NK-92 (cell line): ENCODE results near the gene EDEM2.
"Not testable (repeated sequence)": the region's sequence is repeated elsewhere in the genome, so short reads cannot be mapped to it uniquely, and the experiment has no call there.

Source experiments
- DNase-seq: peaks from one replicate; lab custom pipeline; 2025; ENCODE audit not compliant: unreplicated experiment; lab: John Stamatoyannopoulos, UW

EDEM2 gene

DNA sequence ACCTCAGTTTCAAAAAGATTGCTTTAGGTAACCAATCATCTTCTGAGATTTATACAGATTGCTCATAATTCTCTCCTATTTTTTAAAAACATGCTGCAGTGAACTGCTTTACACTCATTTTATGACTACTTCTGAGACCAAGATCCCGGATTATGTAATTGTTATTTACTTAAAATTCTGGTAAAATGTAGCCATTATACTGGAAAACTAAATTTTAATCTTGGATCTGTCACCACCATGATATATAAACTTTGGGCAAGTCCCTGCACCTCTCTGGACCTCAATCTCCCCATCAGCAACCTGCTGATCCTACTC lies 24.3 kb upstream of the EDEM2 start:
- DNase-seq = no peak

GRCh38 chr20:35168701-35169409 lies 21.7 kb upstream of the EDEM2 start:
- DNase-seq = not testable (repeated sequence)

GRCh38 chr20:35167787-35168186 lies 20.7 kb upstream of the EDEM2 start:
- DNase-seq = no peak

- no peak for DNase-seq
Measured at GRCh38 chr20:35166242-35166830, 19.2 kb upstream of the EDEM2 start.

GRCh38 chr20:35165221-35166185 lies 18.4 kb upstream of the EDEM2 start:
- no peak for DNase-seq

DNA sequence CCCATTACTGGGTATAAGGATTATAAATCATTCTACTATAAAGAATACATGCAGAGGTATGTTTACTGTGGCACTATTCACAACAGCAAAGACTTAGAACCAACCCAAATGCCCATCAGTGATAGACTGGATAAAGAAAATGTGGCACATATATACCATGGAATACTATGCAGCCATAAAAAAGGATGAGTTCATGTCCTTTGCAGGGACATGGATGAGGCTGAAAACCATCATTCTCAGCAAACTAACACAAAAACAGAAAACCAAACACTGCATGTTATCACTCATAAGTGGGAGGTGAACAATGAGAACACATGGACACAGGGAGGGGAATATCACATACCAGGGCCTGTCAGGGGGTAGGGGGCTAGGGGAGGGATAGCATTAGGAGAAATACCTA lies 17.4 kb upstream of the EDEM2 start:
- not testable (repeated sequence) for DNase-seq

- DNase-seq = not testable (repeated sequence)
Measured at GRCh38 chr20:35160341-35160740, 13.2 kb upstream of the EDEM2 start.

DNA sequence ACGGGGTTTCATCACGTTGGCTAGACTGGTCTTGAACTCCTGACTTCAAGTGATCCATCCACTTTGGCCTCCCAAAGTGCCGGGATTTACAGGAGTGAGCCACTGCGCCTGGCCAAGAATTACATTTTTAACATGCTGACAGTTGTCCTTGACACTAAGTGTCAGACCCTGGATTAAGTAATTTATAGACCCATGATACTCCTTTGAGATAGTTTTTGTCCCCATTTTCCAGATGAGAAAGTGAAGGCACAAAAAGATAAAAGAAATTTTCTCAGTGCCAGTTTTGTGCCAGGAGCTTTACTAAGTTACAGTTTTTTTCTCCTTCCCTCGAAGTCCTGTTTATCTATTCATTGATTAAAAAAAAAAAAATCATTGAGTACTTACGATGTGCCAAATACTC lies 9.8 kb upstream of the EDEM2 start:
- DNase-seq = no peak

DNA sequence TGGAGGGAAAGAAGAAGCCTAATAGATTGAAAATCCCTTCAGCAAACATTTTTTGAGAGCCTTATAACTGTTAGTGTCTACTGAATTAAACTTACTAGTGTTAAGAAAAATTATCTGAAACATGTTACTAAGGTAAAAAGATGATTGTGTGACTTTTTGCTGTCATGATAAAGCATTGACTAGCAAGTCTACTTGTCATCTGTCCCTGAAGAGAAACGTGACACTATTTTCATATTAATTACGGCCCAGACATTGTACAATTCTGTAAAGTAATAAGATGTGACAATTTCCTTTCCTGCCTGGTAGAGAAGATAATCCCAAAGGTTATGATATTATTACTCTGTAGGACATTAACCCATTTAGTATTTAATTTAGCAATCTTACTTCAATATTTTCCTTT lies 8.8 kb upstream of the EDEM2 start:
- DNase-seq = no peak

DNA sequence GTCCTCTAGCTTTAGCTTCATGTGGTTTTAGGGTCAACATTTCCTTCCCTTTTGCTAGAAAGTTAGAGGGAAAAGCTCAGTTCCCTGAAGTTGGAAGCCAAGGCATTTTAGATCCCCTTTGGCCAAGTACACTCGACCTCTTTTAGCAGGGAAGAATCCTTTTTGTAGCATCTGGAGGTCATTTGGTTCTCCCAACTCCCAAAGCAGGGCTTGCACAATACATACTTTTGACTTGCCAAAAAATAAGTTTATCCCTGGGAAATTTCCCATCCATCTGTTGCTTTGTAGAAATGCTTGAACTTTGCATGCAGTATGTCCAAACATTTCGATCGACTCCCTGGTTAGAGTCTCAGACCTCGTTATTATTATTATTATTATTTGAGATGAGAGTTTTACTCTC lies 4.6 kb upstream of the EDEM2 start:
- DNase-seq = no peak

DNA sequence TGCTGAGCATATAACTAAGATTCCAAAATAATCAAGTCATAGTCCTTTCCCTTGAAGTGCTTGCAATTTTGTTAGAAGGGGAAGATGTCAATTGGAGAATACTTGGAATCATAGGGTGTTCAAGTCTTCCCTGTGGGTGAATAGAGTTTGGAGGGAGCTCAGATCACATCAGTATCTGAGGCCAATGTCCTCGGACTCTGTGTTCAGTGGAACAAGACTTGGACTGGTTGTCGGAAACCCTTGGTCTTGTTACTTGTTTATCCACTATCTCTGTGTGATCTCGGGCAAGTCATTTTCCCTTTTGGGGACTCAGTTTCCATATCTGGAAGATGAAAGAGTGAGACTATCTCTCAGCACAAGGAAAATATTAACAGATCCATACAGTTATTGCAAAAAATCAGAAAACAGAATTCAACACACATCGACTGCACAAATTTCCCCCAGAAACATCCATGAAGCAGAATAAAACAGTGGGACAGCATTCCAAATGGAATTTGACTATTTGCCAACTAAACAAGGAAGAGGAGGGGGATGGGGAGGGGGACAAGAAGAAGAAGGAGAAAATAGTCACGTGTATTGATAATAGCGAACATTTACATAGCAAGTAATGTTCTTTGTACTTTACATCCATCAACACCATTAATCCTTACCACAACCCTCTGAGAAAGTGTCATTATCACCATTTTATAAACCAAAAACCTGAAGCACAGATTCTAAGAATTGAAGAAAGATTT lies 3.9 kb upstream of the EDEM2 start:
- DNase-seq = no peak

DNA sequence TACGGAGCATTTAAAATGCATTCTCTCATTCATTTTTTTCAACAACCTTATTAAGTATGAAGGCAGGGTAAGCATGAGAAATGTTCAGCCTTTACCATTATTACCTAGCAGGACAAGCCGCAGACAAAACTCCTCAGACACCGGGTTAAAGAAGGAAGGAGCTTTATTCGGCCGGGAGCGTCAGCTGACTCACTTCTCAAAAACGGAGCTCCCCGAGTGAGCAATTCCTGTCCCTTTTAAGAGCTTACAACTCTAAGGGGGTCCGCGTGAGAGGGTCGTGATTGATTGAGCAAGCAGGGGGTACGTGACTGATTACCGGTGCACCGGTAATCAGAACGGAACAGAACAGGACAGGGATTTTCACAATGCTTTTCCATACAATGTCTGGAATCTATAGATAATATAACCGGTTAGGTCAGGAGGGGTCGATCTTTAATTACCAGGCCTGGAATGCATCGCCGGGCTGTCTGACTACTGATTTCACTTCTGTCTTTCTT lies 487 bp upstream of the EDEM2 start:
- DNase-seq = not testable (repeated sequence)

- DNase-seq = no peak
Measured at GRCh38 chr20:35146299-35146919, 727 bp downstream of the EDEM2 start.

- DNase-seq = no peak
Measured at GRCh38 chr20:35145141-35145564, 2.0 kb downstream of the EDEM2 start.

- no peak for DNase-seq
Measured at GRCh38 chr20:35144694-35145093, 2.4 kb downstream of the EDEM2 start.

DNA sequence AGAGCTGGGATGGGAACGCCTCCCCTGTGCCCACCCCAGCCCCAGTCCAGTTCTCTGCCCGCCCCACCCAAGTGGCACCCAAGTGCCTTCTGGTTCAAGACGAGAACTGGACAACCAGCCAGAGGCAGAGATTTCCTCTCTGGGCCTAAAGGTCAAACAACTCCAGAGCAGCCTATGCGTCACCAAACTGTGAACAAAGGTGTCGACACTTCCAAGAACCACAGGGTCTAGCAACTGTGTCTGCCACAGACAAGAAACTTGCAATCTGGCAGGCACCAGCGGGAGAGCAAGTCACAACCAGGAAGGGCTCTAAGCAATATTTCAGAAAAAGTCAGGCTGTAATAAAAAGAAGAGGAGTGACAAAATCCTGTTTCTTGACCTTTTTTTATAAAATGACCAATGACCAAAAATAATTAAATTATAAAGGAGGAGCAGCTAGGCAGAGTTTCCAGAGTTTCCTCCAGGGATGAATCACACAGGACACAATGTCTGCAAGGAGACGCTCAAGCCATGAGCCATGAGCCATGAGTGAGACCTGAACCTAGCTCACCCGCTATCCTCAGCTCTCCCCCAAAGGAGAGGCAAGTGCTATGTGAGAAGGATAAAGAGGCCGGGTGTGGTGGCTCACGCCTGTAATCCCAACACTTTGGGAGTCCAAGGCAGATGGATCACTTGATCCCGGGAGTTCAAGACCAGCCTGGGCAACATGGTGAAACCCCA lies 11.1 kb downstream of the EDEM2 start:
- no peak for DNase-seq

DNA sequence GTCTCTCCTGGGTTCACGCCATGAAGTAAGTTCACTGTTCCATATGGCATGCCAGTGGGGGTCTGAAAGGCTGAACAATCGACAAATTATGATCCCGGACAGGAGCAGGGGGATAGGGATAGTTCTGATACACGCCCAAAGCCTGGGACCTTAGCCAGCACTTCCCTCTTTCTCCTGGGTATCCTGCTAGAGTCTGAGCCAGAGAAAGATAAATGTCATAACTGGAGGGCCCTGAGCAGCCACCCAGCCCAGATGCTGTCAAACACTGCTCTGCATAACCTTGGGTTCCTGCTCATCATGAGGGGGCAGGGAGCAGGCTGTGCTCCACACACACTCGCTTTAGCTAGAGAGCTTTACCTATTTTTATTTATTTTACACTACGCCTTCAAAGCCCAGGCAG lies 12.3 kb downstream of the EDEM2 start:
- no peak for DNase-seq

GRCh38 chr20:35134472-35134871 lies 12.7 kb downstream of the EDEM2 start:
- DNase-seq = no peak

DNA sequence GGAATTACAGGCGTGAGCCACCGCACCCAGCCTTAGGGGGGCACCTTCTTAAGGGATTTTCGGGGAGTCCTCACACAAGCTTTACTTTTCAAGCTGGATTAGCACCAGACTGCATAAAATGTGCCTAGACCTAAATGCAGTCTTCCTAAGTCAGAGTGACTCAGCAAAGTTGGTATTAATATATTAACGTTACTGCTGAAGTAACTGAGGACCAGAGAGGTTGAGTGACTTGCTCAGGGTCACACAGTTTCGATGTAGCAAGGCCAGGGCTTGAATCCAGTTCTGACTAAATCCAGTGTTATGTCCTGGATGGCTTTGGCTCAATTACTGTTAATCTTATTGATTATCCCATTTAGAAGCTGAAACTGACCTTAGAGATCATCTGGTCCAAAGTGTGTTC lies 13.4 kb downstream of the EDEM2 start:
- no peak for DNase-seq

GRCh38 chr20:35133031-35133430 lies 14.1 kb downstream of the EDEM2 start:
- DNase-seq = no peak
